ENCODE results near the gene POLN.
"Not testable (repeated sequence)": the region's sequence is repeated elsewhere in the genome, so short reads cannot be mapped to it uniquely, and the experiment has no call there.

Gene POLN

DNA sequence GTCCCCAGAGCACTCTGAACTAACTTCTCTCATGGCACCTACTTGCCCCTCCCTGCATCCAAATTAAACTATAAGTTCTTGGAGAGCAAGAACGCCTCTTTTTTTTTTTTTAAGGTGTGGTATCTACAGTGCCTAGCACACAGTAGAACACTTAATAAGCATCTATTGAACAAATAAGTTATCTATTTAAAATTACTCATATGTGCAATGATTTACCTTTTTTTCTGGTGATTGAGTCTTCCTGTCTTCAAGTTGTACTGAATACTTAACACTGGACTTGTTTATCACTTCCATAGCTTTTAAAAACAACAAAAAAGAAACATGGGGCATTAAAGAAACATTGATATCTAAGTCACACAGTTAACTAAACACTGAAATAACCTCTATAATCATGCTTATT lies 29.1 kb downstream of the POLN start:
- DNase-seq, result no peak

DNA sequence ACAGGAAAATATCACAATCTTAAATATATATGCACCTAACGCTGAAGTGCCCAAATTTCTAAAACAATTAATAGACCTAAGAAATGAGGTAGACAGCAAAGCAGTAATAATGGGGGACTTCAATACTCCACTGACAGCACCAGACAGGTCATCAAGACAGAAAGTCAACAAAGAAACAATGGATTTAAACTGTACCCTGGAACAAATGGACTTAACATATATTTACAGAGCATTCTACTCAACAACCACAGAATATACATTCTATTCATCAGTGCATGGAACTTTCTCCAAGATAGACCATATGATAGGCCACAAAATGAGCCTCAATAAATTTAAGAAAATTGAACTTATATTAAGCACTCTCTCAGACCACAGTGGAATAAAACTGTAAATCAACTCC lies 39.1 kb downstream of the POLN start:
- DNase-seq, result not testable (repeated sequence)

DNA sequence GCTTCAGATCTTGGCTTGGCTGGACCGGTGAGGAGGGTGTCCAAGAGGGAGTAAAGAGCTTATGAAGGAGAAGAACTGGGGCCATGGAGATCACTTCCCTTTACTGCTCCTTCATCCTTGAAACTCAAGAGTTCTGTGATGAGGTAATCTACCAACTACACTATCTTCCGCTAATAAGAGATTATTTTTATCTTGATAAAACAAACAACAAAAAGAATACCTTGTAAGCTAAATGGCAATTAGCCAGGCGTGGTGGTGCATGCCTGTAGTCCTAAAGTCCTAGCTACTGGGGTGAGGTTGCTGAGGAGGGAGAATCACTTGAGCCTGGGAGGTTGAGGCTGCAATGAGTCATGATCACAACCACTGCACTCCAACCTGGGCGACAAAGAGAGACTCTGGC lies 47.4 kb downstream of the POLN start:
- no peak for DNase-seq

DNA sequence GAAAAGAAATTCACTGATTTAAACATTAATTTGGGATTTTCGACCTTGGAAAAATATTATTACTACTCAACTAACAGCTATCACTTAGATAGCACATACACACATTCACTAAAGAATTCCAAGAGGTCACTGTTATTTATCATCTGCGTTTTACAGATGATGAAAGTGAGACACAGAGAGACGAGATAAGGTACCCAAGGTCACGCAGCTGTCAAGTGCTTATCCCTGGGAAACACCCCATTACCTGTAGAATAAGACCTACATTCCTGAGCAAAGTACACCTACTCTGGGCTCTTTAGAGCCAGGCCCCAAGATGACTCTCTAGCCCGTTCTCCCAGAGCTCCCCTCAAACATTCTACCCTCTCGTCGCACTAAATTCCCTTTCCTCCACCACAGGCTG lies 48.6 kb downstream of the POLN start:
- DNase-seq, result no peak

DNA sequence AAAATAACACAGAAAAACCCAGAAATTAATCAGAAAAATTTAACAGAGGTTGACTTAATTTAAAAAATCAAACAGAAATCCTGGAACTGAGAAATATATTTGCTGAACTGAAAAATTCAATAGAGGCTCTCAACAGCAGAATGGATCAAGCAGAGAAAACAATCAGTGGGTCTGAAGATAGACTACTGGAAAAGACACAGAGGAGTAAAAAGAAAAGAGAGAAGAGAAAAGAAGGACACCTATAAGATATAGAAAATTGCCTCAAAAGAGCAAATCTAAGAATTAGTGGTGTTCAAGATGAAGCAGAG lies 55.1 kb downstream of the POLN start:
- DNase-seq, result no peak

DNA sequence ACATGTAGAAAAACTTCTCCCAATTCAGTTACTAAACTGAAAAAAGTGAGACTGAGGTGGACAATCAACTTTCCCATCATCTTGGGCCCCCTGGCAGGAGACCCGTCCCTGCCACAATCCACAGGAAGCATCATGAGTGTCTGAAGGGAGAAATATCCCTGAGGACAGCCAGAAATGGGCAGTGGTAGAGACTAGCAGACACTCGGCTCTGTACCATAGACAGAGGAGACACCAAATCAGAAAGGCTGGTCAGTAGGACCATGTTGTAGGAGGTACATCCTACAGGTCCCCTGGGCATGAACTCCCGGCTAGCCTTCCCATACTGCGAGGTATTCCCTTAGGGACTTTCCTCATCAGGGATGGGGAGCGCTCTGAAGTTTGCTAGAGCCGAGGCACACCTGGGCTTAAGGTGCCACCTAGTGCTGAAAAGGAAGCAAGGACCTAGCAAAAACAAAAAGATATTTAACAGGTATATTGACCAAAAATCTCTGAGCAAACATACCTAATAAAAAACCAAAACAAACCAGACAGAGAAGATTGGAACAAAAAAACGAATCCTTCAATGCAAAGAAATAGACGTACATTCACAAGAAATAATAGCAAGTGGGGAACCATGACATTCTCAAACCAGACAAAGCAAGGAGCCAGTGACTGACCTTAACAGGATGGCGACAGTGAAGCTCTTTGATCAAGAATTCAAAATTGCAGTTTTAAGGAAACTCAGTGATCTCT lies 55.6 kb downstream of the POLN start:
- no peak for DNase-seq

DNA sequence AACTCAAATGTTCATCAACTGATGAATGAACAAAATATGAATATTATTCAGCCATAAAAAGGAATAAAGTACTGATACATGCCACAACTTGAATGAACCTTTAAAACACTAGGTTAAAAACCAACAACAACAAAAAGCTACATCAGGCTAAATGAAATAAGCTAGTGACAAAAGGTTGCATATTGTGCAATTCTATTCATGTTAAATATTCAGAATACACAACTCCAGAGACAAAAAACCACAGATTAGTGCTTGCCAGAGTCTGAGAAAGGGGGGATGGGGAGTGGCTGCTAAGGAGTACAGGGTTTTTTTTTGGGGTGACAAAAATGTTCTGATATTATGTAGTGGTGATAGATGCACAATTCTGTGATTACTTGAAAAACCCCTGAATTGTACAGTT lies 58.5 kb downstream of the POLN start:
- no peak for DNase-seq

DNA sequence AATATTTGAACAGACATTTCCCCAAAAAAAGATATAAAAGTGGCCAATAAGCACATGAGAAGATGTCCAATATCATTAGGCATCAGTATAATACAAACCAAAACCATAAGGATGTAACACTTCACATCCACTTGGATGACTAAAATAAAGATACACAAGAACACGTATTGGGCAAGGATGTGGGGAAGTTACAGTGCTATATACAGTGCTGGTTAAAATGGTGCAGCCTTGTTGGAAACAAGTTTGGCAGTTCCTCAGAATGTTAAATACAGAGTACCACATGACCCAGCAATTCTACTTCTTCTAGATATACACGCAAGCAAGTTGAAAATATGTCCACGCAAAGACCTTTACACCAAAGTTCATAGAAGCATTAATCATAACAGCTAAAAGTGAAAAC lies 58.9 kb downstream of the POLN start:
- no peak for DNase-seq

DNA sequence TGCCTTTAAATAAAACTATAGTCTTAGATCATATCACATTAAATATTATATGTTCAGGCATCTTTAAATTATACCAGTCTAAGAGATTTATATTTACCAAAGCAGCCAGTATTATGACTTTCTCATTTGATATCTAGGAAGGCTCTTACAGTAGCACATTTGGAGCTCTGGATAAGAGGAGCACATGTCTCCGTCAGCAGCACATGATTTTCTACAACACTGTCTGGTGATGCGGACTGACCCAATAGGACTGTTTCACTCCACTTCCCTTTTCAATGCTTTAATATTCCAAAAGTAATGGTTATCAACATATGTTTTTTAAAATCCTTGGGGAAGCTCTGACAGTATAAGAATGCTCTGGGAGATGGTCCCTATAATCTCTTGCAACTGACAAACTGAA lies 61.5 kb downstream of the POLN start:
- DNase-seq, result no peak

DNA sequence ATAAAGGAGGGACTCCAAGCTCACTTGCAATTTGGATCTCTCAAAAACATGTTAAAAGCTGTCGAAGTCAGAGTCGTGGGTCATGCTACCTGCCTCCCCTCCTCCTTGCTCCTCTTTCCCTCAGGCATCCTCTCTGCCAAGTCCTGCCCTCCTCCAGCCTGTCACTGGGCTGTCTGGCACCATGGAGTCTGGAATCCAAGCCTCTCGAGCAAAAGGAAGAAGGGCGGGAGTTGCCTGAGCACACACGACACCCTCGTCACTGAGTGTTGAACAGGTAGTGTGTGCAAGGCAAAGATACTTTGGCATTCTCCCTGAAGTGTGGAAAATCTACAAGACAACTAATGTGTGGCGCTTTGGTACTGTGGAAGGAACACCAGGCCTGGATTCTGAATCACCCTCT lies 62.2 kb downstream of the POLN start:
- no peak for DNase-seq

DNA sequence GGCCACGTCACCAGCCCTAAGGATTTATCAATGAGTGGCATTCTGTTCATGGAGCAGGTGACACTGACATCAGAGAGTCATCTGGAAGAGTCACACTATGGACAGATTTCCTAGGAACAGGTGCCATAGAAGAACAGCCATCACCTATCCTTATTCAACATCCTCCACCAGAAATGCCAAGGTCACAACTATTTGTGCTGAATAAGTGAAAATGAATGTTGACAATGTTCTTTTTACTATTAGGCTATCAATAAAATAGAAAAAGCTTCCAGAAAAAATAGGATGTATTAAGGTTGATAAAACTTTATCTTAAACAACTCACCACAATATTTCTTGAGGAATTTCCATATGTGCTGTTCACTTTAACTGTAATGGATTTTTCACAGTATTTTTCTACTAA lies 62.9 kb downstream of the POLN start:
- DNase-seq, result no peak

DNA sequence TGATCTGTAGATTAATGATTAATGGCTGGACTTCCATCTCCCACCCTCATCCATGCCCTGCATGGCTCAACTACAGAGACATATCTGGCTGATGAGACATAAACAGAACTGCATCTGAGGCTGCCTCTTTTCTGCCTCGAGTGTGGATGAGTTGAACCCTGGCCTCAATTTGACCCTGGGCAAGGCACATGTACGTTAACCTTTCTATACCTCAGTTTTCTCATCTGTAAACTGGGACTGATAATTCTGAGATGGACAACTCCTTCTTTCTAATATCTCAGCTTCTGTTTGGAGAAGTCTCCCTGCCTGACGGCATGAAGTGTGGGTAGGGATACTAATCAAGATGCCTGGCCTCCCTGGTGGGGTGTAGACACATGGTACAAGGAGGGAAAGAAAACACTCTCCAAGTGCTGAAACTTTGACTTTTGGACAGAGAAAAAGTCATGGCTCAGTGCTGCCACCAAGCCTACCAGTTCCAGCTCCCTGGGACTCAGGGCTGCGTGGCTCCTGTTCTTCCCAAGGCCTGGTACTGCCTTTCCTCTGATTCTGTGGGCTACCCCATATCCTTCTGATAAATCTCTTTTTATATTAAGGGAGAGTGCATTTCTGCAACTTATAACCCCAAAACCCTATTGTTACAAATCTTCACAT lies 64.4 kb downstream of the POLN start:
- no peak for DNase-seq

DNA sequence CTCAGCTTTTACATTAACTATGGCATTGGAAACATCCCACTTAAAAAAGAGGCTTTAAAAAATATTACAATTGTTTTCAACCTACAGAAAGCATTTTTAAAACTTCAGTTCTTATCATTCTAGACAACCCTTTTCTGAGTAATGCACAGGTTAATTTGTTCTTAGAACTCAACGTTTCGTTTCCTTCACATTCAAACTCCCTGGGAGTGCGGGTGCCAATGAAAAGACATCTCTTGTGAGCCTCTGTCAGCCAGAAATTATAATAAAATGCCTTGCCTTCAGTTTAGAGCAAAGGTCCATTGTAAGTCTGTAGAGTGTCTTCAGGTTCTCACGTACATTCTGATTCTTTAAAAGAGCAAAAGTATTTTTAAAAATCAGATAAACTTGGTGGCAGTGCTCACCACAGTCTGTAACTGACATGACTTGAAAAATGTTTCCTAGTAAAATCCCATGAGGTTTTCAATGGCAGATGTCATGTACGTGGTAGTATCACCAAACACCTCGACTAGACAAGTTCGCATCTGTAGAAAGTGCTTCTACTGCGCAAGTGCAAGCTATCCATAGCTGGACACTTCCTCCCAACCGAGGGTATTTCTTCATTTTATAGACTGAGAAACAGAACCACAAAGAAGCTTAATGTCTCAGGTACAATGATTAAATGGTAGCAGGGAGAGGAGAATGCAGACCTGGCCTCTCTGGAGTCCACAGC lies 65.8 kb downstream of the POLN start:
- DNase-seq, result no peak

DNA sequence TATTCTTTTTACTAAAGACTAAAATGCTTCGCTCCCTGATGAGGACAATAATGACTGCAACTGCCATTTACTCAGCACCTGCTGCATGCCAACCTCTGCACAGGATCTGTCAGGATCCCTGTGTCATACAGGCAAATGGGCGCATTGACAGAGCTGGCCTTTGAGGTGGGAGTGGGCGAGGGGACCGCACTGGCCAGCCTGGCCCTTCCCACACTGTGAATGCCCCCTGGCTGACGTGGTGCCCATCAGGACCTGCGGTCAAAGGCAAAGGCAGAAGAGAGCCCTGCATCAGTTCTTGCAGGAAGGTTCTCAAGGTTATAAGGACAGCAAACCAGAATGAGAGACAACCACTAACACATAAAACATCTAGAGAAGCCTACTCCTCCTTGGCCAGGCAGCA lies 67.9 kb downstream of the POLN start:
- DNase-seq, result no peak

DNA sequence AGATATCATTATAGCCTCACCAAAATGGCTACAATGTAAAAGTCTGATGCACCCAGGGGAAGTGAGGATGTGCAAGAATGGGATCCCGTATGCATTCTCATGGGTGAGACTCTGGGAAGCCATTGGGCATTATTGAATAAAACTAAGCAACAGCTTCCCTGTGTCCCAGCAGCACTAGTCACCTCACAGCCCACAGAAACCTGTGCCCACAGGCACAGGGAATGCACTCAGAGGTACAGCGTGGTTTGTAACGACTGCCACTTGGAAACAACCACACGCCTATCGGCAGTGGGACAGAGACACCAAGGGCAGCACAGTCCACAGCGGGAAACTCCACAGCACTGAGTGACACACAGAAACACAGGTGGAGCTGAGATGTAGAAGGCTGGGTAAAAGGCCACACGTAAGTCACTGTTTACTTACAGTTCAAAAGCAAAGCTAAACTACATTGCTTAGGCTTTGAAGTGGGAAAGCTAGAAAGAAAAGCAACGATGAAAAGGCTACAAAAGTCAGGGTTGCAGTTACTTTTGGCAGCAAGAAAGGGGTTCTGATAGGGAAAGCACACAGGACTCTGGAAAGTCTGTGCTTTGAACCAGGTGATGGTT lies 69.2 kb downstream of the POLN start:
- no peak for DNase-seq

DNA sequence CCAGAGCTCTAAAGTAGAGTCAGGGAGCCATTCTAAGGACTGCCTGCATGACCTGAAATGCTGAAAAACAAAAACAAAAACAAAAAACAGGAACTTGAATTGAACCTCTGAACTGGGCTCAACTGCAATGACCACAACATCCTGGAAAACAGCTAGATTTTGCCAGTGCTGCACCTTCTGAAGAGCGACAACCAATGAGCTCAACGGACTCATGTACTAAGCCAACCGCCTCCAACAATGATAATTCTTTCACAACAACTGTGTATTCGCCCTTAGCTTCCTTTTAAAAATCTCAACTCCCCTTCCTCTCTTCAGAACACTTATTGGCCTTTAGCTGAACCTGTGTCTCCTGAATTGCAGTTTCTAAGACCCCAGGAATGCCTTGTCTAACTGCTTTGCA lies 69.8 kb downstream of the POLN start:
- DNase-seq, result no peak

DNA sequence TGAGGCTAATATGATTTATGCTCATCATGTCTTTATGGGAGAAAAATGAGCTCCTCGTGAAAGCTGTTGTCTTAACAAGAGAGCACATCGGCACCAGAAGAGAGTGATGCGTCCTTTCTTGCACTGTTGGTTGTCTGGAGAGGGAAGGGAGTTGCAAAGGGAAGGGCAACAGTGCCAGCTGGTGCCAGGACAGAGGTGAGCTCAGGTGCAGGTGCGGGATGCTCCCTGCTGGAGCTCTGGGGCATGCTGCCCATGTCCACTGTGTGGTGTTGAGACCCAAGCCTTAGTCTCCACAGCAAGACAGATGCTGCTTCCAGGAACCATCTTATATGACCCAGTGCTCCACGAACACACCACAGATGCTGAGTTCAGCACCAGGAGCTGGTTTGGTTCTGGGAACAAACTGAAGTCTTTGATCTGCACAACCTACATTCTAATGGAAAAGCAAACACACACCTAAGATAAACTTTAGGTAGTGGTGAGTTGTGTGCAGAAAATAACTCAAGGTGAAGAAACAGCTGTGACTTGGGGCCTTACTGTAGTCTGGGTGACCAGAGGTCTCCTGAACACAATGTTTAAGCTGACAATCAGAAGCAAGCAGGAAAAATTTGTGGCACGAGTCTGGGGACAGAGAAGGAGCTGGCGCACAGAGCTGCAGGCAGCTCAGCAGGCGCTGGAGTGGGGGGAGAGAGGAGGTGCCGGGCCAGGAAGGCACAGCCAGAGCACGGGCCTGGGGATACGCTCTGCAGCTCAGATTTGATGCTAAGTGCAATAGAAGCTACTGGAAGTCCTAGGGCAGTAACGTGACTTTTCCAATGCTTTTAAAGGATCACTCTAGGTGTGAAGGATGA lies 73.2 kb downstream of the POLN start:
- DNase-seq, result no peak

DNA sequence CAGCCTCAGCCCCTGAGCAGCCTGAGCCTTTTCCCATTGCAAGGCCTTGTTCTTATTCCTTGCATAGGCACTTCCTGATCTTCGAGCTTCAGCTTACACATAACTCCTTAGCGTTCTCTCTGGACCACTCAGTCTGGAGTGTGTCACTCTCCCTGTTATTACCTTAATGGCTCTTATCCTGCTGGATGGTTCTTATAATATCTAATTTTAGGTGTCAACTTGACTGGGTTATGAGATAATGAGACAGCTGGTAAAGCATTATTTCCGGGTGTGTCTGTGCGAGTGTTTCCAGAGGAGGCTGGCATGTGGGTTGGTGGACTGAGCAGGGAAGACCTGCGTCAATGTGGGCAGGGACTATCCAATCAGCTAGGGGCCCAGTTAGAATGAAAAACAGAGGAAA lies 75.7 kb downstream of the POLN start:
- no peak for DNase-seq

DNA sequence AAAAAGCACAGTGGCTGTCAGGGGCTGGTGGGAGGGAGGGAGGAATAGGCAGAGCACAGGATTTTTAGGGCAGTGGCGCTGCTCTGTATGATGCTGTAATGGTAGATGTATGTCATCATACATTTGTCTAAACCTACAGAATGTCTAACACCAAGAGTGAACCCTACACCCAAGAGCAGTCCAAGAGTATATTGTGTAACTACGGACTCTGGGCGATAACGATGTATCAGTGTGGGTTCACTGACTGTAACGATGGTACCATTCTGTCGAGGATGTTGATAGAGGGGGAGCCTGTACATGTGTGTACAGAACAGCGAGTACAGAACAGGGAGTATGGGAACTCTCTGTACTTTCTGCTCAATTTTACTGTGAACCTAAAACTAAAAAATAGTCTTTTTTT lies 76.5 kb downstream of the POLN start:
- DNase-seq, result no peak

DNA sequence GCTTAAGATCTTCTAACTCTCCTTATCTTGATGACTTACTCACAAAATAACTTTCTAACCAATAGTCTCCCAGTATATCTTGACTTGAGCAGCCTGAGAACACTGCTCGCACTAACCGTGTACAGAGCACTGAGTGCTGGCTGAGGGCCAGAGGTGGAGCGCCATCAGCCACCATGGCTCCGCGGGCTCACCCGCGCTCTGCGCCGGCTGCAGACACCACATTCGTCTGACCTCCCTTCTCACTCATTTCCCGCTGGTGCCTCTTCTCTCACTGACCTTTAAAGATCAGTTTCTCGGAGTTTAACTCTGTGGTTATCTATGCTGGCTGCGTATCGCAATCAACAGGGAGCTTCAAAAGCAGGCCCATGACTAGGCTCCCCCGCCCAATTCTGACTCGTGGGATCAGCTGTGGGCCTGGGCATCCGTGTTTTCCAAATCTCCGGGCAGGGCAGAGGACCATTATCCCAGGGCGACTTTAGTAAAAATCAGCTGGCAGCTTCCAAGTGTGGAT lies 78.6 kb downstream of the POLN start:
- no peak for DNase-seq

DNA sequence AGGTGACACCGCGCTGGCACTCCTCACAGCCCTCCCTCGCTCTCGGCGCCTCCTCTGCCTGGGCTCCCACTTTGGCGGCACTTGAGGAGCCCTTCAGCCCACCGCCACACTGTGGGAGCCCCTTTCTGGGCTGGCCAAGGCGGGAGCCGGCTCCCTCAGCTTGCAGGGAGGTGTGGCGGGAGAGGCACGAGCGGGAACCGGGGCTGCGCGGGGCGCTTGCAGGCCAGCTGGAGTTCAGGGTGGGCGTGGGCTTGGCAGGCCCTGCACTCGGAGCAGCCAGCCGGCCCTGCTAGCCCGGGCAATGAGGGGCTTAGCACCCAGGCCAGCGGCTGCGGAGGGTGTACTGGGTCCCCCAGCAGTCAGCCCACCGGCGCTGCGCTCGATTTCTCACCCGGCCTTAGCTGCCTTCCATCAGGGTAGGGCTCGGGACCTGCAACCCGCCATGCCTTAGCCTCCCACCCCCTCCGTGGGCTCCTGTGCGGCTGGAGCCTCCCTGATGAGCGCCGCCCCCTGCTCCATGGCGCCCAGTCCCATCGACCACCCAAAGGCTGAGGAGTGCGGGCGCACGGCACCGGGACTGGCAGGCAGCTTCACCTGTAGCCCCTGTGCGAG lies 80.7 kb downstream of the POLN start:
- not testable (repeated sequence) for DNase-seq

DNA sequence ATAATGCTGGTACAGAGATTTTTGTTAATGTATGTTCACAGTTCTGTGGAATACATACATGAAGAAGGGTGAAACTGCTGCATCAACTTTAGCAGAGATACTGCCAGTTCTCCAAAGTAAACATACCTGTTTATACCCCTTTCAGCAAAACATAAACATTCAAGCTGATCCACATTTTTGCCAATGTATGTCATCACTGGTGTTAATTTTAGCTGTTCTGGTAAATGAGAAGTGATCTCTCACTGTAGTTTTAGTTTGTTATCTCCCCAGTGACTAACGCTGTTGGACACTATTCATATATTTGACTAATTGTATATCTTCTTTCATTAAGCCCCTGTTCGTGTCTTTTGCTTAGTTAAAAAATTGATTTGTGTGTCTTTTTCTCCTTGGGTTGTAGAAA lies 82.0 kb downstream of the POLN start:
- no peak for DNase-seq

DNA sequence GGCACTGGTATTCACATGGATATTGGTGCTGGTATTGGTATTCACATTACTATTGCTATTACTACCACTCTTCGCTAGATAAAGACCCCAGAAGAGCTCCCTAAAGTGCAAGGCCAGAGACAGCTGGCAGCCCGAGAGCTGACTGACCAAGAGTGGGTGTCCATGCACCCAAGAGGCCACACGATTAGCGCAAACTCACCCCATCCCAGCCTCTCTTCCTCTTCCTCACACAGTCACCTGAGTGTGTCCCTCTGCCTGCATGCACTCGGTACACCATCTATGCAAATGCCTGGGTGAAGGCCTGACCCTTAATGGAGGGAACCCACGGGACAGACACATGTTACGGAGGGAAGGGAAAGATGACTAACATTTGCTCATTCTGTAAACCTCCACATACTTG lies 86.7 kb downstream of the POLN start:
- no peak for DNase-seq

All from cortex of kidney (tissue), 1 donor.